ENCODE data around the gene OGDHL.
"Not testable (repeated sequence)": the region's sequence is repeated elsewhere in the genome, so short reads cannot be mapped to it uniquely, and the experiment has no call there.

OGDHL gene

GRCh38 chr10:49754951-49755350, 7.2 kb downstream of the OGDHL start:
- DNase-seq = not testable (repeated sequence)

DNA sequence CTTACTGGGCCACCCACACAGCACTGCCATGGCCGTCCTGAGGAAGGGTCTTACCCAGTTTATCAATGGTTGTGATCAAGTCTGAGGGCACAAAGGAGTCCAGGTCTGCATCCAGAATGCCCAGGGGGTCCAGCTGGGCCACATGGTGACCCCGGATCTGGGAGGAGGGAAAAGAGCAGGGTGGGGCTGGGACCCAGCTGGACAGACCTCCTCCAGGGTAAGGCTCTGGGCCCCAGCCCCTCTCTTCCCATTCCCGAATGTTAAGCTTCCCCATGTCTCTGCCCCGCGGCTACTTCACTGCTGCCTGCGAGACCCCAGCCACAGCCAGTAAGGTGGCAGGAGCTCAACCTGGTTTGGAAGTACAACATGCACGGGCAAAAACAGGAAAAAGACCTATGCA, 9.5 kb downstream of the OGDHL start:
- DNase-seq = no peak

GRCh38 chr10:49751636-49752510, 10.2 kb downstream of the OGDHL start:
- DNase-seq = no peak

- no peak for DNase-seq
These were observed 10.9 kb downstream of the OGDHL start for GRCh38 chr10:49751216-49751615.

- DNase-seq = no peak
These were observed 11.6 kb downstream of the OGDHL start for GRCh38 chr10:49750546-49750945.

DNA sequence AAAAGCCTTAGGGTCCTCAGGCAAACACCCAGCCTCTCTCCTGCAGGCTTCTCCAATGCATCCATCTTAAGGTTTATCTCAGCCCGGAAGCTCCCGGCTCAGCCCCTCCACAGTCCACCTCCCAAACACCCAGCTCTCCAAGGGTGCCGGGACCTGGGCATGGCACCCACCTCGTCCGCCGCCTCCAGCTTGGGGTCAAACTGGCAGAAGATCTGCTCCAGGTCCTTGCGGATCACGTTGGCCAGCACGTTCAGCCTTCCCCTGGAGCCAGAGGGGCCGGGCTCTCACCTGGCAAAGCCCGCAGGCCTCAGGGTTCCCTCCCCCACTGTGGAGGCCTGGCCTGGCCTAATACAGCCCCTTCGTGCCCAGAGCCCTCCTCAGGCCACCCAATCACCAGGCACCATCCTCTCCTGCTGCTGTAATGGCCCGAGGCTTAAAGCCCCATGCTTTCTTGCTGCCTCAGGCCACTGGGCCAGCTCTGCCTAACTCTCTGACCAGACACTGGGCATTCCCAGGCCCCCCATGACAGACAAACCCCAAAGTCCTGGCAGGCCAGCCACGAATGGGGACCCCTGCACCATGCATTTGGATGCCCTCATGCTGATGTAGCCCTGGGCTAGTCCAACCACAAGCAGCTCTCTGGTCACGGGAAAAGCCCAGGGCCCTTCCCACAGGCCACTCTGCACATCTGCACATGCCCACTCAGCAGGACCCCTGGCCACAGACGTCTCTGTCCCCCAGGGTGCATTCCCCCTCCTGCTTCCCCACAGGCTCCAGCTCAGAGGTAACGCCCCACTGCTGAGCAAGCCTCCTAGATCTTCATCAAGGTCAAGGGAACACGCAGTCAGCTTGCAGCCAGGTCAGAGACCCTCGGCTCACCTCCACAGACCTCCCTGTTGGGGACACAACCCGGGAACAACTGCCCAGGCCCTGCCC, 12.3 kb downstream of the OGDHL start:
- no peak for DNase-seq

DNA sequence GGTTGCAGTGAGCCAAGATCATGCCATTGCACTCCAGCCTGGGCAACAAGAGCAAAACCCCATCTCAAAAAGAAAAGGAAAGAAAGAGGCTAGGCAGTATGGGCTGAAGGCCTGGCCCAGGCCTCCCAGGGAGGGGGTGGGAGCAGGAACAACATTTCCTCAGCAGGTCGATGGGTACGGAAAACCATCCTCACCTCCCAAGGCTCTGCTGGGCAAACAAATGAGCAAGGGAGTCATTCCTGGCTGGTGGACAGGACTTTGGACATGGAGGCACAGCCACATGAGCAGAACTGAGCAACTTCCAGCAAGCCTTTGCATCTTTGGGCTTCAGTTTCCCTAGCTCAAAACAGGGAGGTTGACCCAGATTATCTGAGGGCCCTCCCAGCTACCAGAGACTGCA, 13.0 kb downstream of the OGDHL start:
- no peak for DNase-seq

DNA sequence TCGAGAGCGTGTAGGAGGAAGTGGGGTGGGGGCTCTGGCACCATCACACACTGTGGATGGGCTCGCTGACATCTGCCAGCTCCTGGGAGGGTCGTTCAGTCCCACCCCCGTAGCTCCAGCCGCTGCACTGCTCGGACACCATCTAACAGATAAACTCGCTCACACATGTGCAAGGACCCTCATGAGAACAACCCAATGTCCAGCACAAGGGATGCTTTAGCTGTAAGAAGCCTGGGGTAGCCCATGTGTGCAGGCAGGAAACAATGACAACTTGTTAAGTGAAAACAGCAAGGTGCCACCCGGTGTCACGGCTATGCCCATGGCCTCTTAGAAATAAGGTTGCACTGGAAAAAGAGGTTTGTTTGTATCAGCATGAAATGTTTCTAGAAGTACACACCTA, 14.1 kb downstream of the OGDHL start:
- no peak for DNase-seq

- DNase-seq = no peak
These were observed 14.8 kb downstream of the OGDHL start for GRCh38 chr10:49747303-49747646.

GRCh38 chr10:49746626-49747302, 15.4 kb downstream of the OGDHL start:
- no peak for DNase-seq

- DNase-seq = no peak
These were observed 16.4 kb downstream of the OGDHL start for GRCh38 chr10:49745756-49746155.

DNA sequence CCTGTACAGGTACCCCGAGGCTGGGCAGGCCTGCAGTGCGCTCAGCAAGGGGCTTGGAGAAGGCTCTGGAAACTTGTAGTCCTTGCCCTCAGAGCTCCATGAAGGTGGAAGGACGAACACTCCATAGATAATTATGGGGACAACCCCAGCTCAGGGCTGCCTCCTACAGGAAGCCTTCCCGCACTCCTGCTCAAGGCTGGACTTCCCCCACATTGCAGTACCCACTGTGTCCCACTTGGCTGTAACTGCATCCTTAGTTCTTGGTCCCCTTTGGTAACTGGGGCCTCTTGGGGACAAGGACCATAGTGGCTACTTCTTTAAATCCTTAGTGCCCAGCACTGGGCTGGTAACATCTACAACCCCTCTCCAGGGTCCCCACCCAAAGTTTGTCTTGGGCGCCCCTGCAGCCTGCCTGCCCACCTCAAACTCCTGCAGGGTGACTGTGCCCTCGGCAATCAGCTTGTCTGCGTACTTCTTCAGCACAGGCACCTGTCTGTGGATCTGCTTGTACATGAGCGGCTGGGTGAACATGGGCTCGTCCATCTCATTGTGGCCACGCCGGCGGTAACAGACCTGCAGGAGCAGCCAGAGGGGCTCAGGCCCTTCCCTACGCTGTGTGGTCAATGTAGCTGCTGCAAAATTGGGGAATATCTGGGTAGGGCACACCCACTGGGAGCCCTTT, 17.1 kb downstream of the OGDHL start:
- no peak for DNase-seq

- DNase-seq = no peak
These were observed 17.9 kb downstream of the OGDHL start for GRCh38 chr10:49744091-49744685.

DNA sequence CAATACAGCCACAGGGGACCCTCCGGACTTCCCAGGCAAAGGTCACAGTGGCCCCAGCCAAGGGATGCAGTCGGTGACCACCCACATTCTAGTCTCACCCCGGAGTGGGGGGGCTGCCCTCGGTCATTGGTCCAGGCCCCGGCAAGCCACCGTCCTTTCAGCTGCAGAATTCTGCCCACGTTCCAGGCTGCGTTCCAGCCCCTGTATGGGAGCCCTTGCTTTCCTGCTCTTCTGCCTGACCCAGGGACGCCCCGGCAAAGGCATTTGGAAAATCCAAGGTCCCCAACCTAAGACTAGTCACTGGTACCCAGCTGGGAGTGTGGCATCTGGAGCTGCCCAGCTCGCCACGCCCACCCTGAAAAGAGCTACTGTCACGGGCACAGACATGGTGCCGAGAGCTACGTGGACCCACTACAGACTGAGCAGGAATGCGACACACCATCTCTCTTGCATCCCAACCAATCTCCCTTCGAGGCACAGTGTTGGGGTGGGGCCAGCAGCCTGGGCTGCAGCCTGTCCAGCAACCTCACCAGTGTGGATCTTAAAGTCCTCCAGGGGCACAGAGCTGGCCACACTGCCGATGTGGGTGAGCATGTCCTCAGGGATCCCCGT, 18.6 kb downstream of the OGDHL start:
- no peak for DNase-seq

GRCh38 chr10:49742683-49743463, 19.2 kb downstream of the OGDHL start:
- no peak for DNase-seq

- no peak for DNase-seq
These were observed 20.8 kb downstream of the OGDHL start for GRCh38 chr10:49741108-49741995.

- DNase-seq = no peak
These were observed 21.6 kb downstream of the OGDHL start for GRCh38 chr10:49740346-49741107.

- no peak for DNase-seq
These were observed 22.7 kb downstream of the OGDHL start for GRCh38 chr10:49739426-49739825.
